HG03159 (cell line): Measurements from ENCODE around the gene TRABD2B.

Experiments
- ATAC-seq: cut with Tn5 transposase; IDR thresholded peaks from one replicate; pipeline ENCODE4 v1.9.1; 2021; ENCODE audit warnings: mild to moderate bottlenecking, moderate library complexity; ENCODE audit not compliant: unreplicated experiment

The TRABD2B gene

GRCh38 chr1:47938520-47938919, 58.7 kb downstream of the TRABD2B start:
- no peak for ATAC-seq

- ATAC-seq: no peak
These were observed 59.5 kb downstream of the TRABD2B start for GRCh38 chr1:47937586-47938254.

GRCh38 chr1:47936916-47937551, 60.2 kb downstream of the TRABD2B start:
- no peak for ATAC-seq

- ATAC-seq: no peak
These were observed 61.3 kb downstream of the TRABD2B start for GRCh38 chr1:47935856-47936255.

GRCh38 chr1:47935163-47935562, 62.0 kb downstream of the TRABD2B start:
- ATAC-seq: no peak

- no peak for ATAC-seq
These were observed 62.9 kb downstream of the TRABD2B start for GRCh38 chr1:47934243-47934805.

GRCh38 chr1:47932743-47933142, 64.4 kb downstream of the TRABD2B start:
- ATAC-seq: no peak

GRCh38 chr1:47931395-47931794, 65.8 kb downstream of the TRABD2B start:
- no peak for ATAC-seq

GRCh38 chr1:47930210-47930840, 66.9 kb downstream of the TRABD2B start:
- ATAC-seq: no peak

- no peak for ATAC-seq
These were observed 70.0 kb downstream of the TRABD2B start for GRCh38 chr1:47927165-47927564.

GRCh38 chr1:47926461-47926999, 70.7 kb downstream of the TRABD2B start:
- ATAC-seq: no peak

GRCh38 chr1:47924270-47925048, 72.7 kb downstream of the TRABD2B start:
- no peak for ATAC-seq

- no peak for ATAC-seq
These were observed 75.2 kb downstream of the TRABD2B start for GRCh38 chr1:47921935-47922415.

- no peak for ATAC-seq
These were observed 77.9 kb downstream of the TRABD2B start for GRCh38 chr1:47919113-47919833.

GRCh38 chr1:47918257-47918867, 78.8 kb downstream of the TRABD2B start:
- no peak for ATAC-seq

GRCh38 chr1:47917687-47918086, 79.5 kb downstream of the TRABD2B start:
- no peak for ATAC-seq

- ATAC-seq: no peak
These were observed 81.4 kb downstream of the TRABD2B start for GRCh38 chr1:47915677-47916353.

GRCh38 chr1:47914952-47915676, 82.1 kb downstream of the TRABD2B start:
- no peak for ATAC-seq
